Fibroblast of pulmonary artery (primary cell): ENCODE measurements around the gene GTPBP6.

ENCODE experiments used
- DNase-seq: peaks from one replicate; pipeline ENCODE4 v3.0.0-alpha.2; 2010; ENCODE audit warnings: low read depth
- H3K4me3 ChIP-seq: replicated peaks from 2 replicates; pipeline ENCODE4 v1.5.1; 2011; ENCODE audit warnings: low read depth, mild to moderate bottlenecking, control low read depth, low read length, moderate library complexity
- CTCF ChIP-seq: IDR thresholded peaks from 2 replicates; pipeline ENCODE4 v1.5.1; 2011; ENCODE audit warnings: mild to moderate bottlenecking, control low read depth, low read length, inconsistent platforms; ENCODE audit errors: missing control alignments

The GTPBP6 gene

GRCh38 chrX:334331-334891 lies 15.8 kb upstream of the GTPBP6 start:
- no peak for DNase-seq
- no peak overlapping the region for H3K4me3 ChIP-seq
- TF ChIP-seq CTCF, result no peak

- no peak overlapping the region for H3K4me3 ChIP-seq
- no peak for DNase-seq
- TF ChIP-seq CTCF, result no peak
Observed at GRCh38 chrX:333611-334311, 15.2 kb upstream of the GTPBP6 start.

- H3K4me3 ChIP-seq, result no peak overlapping the region
- no peak for TF ChIP-seq CTCF
- DNase-seq, result no peak
Observed at GRCh38 chrX:332916-333610, 14.5 kb upstream of the GTPBP6 start.

- DNase-seq, result no peak
- H3K4me3 ChIP-seq, result no peak overlapping the region
- no peak for TF ChIP-seq CTCF
Observed at GRCh38 chrX:332496-332860, 13.9 kb upstream of the GTPBP6 start.

GRCh38 chrX:331825-332495 lies 13.4 kb upstream of the GTPBP6 start:
- no peak overlapping the region for H3K4me3 ChIP-seq
- DNase-seq, result no peak
- no peak for TF ChIP-seq CTCF

- no peak overlapping the region for H3K4me3 ChIP-seq
- TF ChIP-seq CTCF, result no peak
- peak; percentile 38 for DNase-seq
Observed at GRCh38 chrX:331151-331824, 12.7 kb upstream of the GTPBP6 start.
